HUES6 (cell line): ENCODE measurements around the gene SGCA.
A peak's percentile ranks its signal among the peaks of the same experiment; 100 is the strongest.

Experiments used
- H3K27ac ChIP-seq: 2 replicates; pipeline ENCODE4 v1.7.0; 2013; ENCODE audit warnings: low read depth, mild to moderate bottlenecking, low read length, inconsistent platforms
- H3K27me3 ChIP-seq: 2 replicates; pipeline ENCODE4 v1.6.1; 2013; ENCODE audit warnings: low read length; ENCODE audit not compliant: control insufficient read depth, insufficient read depth
- H3K36me3 ChIP-seq: 2 replicates; pipeline ENCODE4 v1.6.1; 2013; ENCODE audit warnings: low read length; ENCODE audit not compliant: control insufficient read depth, insufficient read depth
- H3K4me1 ChIP-seq: 2 replicates; pipeline ENCODE4 v1.6.1; 2013; ENCODE audit warnings: low read length; ENCODE audit not compliant: control insufficient read depth, insufficient read depth
- H3K4me3 ChIP-seq: 2 replicates; pipeline ENCODE4 v1.5.1; 2013; ENCODE audit warnings: low read depth, low read length
- H3K9ac ChIP-seq: one replicate; pipeline ENCODE4 v1.6.1; 2013; ENCODE audit warnings: mild to moderate bottlenecking, low read length
- H3K9me3 ChIP-seq: 2 replicates; pipeline ENCODE4 v1.6.1; 2013; ENCODE audit warnings: low read depth, low read length; ENCODE audit not compliant: control insufficient read depth, insufficient read depth

SGCA gene

GRCh38 chr17:50151041-50151936 is 14.5 kb upstream of the SGCA start:
- peaks cover 37% of the 10 kb centered on the region for H3K4me1 ChIP-seq
- peaks cover 15% of the 10 kb centered on the region; the same call in 1 of the 2 replicates for H3K27me3 ChIP-seq
- no peak overlapping the region; the same call in 1 of the 2 replicates for H3K27ac ChIP-seq
- no peaks in the 10 kb centered on the region for H3K36me3 ChIP-seq
- no peaks in the 10 kb centered on the region for H3K9me3 ChIP-seq
- H3K9ac ChIP-seq = peak overlapping the region; percentile 66
- peak overlapping the region; percentile 91 for H3K4me3 ChIP-seq

DNA sequence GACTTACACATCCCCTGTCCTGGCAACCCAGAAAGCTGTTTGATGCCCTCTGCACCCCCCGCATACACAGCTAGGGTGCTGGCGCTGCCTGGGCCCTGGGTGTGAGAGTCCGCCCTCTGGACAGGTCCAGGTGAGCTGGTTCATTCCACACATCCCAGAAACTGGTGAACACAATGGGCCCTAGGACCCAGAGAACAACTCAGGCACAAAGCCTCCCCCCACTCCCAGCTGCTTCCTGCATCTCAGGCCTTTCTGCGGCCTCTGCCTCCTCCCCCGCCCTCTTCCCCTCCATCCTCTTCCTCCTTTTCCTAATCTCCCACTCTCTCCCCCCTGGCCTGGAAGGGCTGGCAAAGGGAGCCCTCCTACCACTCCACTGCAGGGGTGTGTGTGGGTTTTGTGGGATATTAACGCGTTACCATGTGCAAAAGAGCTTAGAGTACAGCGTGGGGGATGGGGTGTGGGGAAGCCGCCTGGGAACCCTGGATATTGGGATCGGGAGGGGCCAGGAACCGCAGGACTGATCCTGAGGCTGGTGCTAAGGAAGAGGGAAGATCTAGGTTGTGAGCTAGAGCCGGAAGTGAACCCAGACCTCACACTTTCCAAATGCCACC is 13.8 kb upstream of the SGCA start:
- H3K27me3 ChIP-seq = peaks cover 15% of the 10 kb centered on the region; the same call in 1 of the 2 replicates
- peak overlapping the region; percentile 91 for H3K4me3 ChIP-seq
- no peaks in the 10 kb centered on the region for H3K9me3 ChIP-seq
- peak overlapping the region; percentile 23 for H3K9ac ChIP-seq
- H3K36me3 ChIP-seq = no peaks in the 10 kb centered on the region
- H3K27ac ChIP-seq = no peak overlapping the region; the same call in 1 of the 2 replicates
- H3K4me1 ChIP-seq = peaks cover 29% of the 10 kb centered on the region

DNA sequence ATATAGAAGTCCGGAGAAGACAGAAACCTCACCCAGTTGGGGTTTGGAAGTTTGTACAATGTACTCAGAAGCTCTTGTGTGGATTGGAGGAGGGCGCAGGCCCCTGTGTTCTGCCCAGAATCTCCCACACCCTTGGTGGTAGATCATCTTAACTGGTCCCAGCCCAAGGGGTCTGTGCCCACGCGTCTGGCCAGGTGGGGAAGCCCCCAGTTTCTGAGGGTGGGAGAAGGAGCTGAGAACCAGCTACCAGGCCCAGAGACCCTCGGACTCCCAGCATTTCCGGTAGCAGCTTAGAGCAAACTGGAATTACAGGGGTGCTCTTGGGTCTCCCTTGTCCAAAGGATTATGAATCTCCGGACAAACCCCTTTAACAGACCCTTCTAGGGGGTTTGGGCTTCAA is 13.1 kb upstream of the SGCA start:
- Histone ChIP-seq H3K4me1 (peaks cover 22% of the 10 kb centered on the region), H3K4me3 (no peak overlapping the region), H3K9me3 (no peaks in the 10 kb centered on the region), H3K36me3 (no peaks in the 10 kb centered on the region), H3K9ac (no peak overlapping the region), H3K27ac (no peak overlapping the region), H3K27me3 (peaks cover 15% of the 10 kb centered on the region; the same call in 1 of the 2 replicates)

DNA sequence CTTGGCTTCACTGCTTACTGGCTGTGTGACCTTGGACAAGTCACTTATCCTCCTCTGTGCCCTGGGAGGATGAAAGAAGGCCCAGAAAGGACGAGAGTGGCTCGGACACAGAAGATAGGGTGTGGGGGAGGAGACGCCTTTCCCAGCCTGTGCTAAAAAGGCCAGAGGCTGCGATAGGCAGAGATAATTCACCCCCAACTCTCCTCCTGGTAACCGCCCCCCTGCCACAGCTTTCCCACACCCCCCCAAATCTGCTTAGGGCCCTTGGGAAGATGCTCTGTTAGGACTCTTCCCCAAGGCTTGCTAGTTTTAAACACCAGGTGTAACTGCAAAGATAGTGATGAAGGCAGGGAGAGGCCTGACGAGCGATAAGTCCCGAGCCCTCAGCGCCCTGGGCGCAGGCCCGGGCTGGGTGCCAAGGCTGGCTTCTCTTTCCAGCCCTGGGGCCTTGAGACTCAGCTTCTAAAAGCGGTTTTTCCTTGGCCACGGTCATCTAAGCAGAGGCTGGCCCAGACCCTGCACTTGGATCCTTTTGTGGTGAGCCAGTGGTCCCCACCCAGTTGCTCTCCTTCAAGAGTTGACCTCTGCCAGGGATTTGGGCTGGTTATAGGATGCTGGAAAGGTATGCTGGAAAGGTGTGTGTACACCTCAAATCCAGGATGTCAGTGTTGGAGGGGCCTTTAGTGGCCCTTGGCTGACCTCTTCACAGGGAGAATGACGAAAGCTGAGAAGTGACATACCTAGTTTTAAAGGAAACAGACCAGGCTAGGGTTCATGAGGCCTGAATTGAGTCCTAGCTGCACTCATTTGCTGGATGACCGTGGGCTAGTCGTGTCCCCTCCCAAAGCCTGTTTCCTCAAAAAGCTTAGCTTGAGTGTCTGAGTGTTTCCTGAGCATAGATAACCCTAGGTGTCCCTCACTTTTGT is 11.9 kb upstream of the SGCA start:
- Histone ChIP-seq H3K4me3 (no peak overlapping the region), H3K27ac (no peak overlapping the region), H3K4me1 (peaks cover 14% of the 10 kb centered on the region), H3K27me3 (peaks cover 15% of the 10 kb centered on the region; the same call in 1 of the 2 replicates), H3K9me3 (no peaks in the 10 kb centered on the region), H3K9ac (no peak overlapping the region), H3K36me3 (no peaks in the 10 kb centered on the region)

DNA sequence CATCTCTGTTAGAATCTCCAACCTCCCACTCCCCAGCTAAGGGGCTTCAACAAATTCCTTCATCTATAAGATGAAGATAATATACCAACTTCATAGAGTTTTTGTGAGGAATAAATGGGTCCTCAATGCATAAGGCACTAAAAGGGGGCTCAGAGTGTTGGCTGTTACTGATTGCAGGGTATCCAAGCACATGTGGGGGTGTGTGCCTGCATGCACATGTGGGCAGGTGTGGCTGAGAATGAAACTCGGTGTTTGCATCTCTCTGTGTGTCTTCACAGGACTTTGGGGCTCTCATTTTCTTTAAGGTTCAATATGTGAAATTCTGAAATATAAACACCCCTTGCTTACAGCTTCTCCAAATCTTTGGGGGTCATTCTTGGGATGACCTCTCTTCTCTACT is 11.2 kb upstream of the SGCA start:
- H3K9ac ChIP-seq = no peak overlapping the region
- no peaks in the 10 kb centered on the region for H3K36me3 ChIP-seq
- peaks cover 14% of the 10 kb centered on the region for H3K4me1 ChIP-seq
- peaks cover 9% of the 10 kb centered on the region; the same call in 1 of the 2 replicates for H3K27me3 ChIP-seq
- H3K9me3 ChIP-seq = no peaks in the 10 kb centered on the region
- H3K4me3 ChIP-seq = no peak overlapping the region
- H3K27ac ChIP-seq = no peak overlapping the region

- Histone ChIP-seq H3K9me3 (no peaks in the 10 kb centered on the region), H3K9ac (no peak overlapping the region), H3K4me3 (no peak overlapping the region), H3K36me3 (no peaks in the 10 kb centered on the region), H3K27ac (no peak overlapping the region), H3K4me1 (peaks cover 14% of the 10 kb centered on the region), H3K27me3 (peaks cover 3% of the 10 kb centered on the region; the same call in 1 of the 2 replicates)
Measured at GRCh38 chr17:50155115-50155819, 10.5 kb upstream of the SGCA start.

- Histone ChIP-seq H3K36me3 (no peaks in the 10 kb centered on the region), H3K9ac (no peak overlapping the region), H3K9me3 (no peaks in the 10 kb centered on the region), H3K27me3 (peaks cover 5% of the 10 kb centered on the region; the same call in 1 of the 2 replicates), H3K4me1 (peaks cover 17% of the 10 kb centered on the region), H3K27ac (no peak overlapping the region), H3K4me3 (no peak overlapping the region)
Measured at GRCh38 chr17:50157891-50158290, 7.9 kb upstream of the SGCA start.

DNA sequence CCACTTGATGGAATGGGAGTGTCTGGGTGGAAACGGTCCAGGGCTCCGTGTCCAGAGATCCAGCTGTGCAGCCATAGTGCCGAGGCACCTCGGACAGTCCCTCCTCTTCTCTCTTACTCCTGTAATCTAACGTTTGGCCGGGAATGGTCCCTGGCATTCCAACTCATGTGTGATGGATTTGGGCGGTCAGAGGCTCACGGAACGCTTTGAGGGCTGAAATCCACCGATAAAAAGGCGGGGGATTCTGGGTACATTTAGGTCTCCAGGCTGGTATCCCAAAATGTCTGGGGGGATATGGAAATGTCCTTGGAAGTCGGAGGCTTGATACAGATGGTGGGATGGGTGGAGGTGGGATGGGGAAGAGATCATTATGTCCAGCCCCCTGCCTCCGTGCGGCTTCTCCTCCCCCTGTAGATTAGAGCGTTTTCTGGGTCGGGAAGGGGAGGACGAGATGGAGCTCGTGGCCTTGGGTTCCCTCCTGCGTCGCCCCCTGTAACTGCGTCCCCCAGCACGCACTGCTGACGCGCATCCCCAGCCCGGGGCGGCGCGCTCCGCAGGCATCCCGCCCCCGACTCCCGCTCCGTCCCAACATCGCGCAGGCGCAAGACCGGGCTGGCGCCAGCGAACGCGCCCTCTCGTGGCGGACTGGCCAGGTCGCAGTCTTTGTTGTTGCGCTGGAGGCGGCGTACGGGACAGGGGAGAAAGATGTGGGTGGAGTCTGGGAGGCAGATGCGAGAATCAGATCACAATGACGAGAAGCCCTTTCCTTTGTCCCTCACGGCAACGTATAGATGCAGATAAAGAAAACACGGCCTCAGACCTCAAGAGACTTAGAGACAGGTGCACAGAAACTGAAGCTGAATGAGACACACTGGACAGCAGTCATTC is 4.5 kb upstream of the SGCA start:
- Histone ChIP-seq H3K9ac (peak overlapping the region; percentile 7), H3K4me3 (peak overlapping the region; percentile 64), H3K27ac (no peak overlapping the region), H3K36me3 (no peaks in the 10 kb centered on the region), H3K27me3 (peaks cover 5% of the 10 kb centered on the region; the same call in 1 of the 2 replicates), H3K9me3 (no peaks in the 10 kb centered on the region), H3K4me1 (peaks cover 21% of the 10 kb centered on the region)

- Histone ChIP-seq H3K27ac (no peak overlapping the region), H3K36me3 (no peaks in the 10 kb centered on the region), H3K4me3 (peak overlapping the region; percentile 64), H3K9me3 (no peaks in the 10 kb centered on the region), H3K9ac (no peak overlapping the region), H3K27me3 (peaks cover 5% of the 10 kb centered on the region; the same call in 1 of the 2 replicates), H3K4me1 (peaks cover 25% of the 10 kb centered on the region)
Measured at GRCh38 chr17:50161911-50162288, 3.9 kb upstream of the SGCA start.
